ENCODE results near the gene MATR3.

GRCh38 chr5:139301808-139302499 lies 8.4 kb downstream of the MATR3 start:
- TF ChIP-seq CTCF (IDR thresholded peaks at IDR 0.05) (no peak), POLR2AphosphoS5 (IDR thresholded peaks at IDR 0.05) (no peak), POLR2A (IDR thresholded peaks at IDR 0.05) (no peak)
